ENCODE data around the gene FGD3.

Gene FGD3

DNA sequence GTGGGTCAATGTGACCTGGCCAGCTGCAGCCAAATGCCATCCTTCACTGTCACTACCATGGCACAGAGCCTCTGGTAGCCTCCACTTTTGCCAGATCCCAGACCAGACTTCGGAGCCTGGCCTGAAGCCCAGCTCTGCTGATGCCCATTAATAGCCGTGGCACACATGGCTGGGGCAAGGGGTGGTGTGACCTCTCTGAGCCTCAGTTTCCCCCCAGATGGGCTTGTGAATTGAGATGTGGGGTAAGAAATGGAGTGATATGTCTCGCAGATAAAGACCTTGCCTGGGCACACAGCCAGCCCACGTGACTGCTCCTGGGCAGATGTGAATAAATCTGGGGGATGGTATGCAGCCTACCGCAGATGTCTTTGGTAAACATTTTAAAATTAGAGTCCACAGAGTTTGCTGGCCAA, 125.1 kb downstream of the FGD3 start:
- no peak for DNase-seq (ENCODE audit: low read depth in 2 of 2)

- DNase-seq (ENCODE audit: low read depth in 2 of 2), result no peak
Measured at GRCh38 chr9:93076101-93076791, 128.9 kb downstream of the FGD3 start.

- no peak for DNase-seq (ENCODE audit: low read depth in 2 of 2)
Measured at GRCh38 chr9:93076792-93077128, 129.4 kb downstream of the FGD3 start.

DNA sequence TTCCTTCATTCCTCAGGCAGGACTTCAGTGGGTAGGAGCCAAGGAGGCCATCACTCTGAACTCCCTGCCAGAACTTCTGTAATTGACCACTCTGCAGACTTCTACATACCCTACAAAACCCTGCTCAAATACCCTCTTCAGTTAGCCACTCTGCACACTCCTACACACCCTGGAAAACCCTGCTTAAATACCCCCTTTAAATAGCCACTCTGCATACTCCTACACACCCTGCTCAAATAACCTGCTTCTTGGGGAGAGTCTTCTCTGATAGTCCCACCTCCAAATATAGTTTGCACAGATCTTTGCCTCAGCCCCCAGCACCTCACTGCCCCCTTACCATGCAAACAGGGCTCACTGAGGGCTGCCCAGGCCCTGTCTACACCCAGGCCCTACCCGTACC, 130.0 kb downstream of the FGD3 start:
- DNase-seq (ENCODE audit: low read depth in 2 of 2), result no peak

DNA sequence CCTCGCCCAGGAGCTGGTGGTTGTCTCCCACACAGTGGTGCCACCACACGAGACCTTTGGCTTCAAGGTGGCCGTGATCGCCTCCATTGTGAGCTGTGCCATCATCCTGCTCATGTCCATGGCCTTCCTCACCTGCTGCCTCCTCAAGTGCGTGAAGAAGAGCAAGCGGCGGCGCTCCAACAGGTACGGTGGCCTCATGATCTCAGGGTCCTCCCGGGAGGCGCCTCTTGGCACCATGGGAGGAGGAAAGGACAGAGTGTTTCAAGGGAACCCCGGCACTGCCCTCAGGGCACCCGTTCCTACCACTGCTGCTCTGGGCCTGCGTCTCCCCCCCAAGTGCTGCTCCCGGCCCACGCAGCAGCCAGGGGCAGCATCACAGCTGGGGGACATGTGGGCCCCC, 130.5 kb downstream of the FGD3 start:
- DNase-seq (ENCODE audit: low read depth in 2 of 2), result no peak

- DNase-seq (ENCODE audit: low read depth in 2 of 2), result no peak
Measured at GRCh38 chr9:93079371-93079770, 132.0 kb downstream of the FGD3 start.

DNA sequence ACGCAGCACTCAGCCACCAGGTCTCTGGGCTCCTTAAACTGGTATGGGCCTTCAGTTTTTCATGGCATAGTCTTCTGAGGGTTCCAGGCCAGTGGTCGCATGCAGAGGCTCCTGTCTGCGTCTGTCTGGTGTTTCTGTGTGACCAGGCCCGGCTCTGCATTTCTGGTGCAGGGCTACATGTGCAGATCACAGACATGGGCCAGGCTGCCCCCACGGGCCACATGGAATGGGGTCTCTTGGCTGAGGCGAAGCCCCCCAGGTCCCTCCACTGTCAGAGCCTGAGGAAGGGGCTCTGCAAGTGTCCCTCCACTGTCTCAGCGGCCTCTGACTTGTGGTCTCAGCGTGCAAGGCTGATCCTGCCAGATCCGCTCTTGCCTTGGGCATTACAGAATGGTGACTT, 133.1 kb downstream of the FGD3 start:
- DNase-seq (ENCODE audit: low read depth in 2 of 2), result no peak

GRCh38 chr9:93081081-93081529, 133.8 kb downstream of the FGD3 start:
- no peak for DNase-seq (ENCODE audit: low read depth in 2 of 2)

GRCh38 chr9:93081931-93082330, 134.6 kb downstream of the FGD3 start:
- no peak for DNase-seq (ENCODE audit: low read depth in 2 of 2)

DNA sequence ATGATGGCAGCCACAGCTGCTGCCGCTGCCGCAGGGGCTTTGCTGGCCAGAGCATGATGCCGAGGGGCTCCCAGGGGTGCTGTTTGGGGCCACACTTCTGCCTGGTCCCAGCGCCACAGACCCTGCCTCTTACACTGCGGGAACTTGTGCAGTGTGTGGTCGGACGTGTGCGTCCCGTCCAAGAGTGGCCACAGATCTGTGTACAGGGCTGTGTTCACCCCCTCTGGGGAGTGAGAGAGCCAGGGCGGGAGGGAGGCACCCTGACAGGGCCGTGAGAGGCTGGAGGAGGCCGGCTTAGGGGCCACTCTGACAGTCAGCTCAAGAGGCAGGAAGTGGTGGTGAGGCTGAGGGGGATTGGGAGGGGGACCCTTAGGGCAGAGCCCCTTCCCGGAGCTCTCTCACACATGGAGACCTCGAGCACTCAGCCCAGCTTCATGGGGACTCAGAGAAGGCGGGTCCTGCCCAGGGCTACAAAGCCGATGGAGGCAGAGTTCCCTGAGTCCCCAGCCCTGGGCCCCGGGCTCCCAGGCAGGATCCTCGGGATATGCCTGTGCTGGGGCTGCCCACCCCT, 135.6 kb downstream of the FGD3 start:
- DNase-seq (ENCODE audit: low read depth in 2 of 2), result no peak

GRCh38 chr9:93083592-93084470, 136.5 kb downstream of the FGD3 start:
- no peak for DNase-seq (ENCODE audit: low read depth in 2 of 2)

- DNase-seq (ENCODE audit: low read depth in 2 of 2), result no peak
Measured at GRCh38 chr9:93084471-93084881, 137.2 kb downstream of the FGD3 start.

DNA sequence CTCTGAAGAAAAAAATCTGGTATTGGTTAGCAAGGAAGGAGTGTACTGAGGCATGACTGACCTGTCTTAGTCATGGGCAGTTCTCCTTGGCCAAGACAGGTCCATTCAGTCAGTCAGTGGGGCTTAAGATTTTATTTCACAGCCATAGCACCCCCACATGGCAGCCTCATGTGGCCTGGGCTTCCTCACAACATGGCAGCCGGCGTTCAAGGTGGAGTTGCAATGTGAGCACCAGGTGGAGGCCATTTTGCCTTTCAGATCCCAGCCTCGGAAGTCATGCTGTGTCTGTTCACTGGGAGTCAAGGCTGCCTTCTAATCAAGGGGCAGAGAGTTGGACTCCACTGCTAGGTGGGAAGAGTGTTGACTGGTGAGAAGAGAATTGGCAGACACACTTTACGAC, 138.4 kb downstream of the FGD3 start:
- no peak for DNase-seq (ENCODE audit: low read depth in 2 of 2)
